ENCODE measurements around the gene RHOA.
"Not testable (repeated sequence)": the region's sequence is repeated elsewhere in the genome, so short reads cannot be mapped to it uniquely, and the experiment has no call there.

Gene RHOA

GRCh38 chr3:49352890-49353421 lies 58.8 kb downstream of the RHOA start:
- no peak for DNase-seq (ENCODE audit: low read depth)

GRCh38 chr3:49352281-49352680 lies 59.5 kb downstream of the RHOA start:
- TF ChIP-seq CTCF (IDR thresholded peaks at IDR 0.05; ENCODE audit: low read depth, low read length, missing control alignments) = no peak
- no peak for DNase-seq (ENCODE audit: low read depth)

More at GRCh38 chr3:49352890-49353421, 58.8 kb downstream of the RHOA start:
- no peak for TF ChIP-seq CTCF (IDR thresholded peaks at IDR 0.05; ENCODE audit: low read depth, low read length, missing control alignments)
- no peak overlapping the region for H3K4me3 ChIP-seq (ENCODE audit: low read depth, low read length)

GRCh38 chr3:49351521-49352011 lies 60.2 kb downstream of the RHOA start:
- no peak overlapping the region for H3K4me3 ChIP-seq (ENCODE audit: low read depth, low read length)
- no peak for TF ChIP-seq CTCF (IDR thresholded peaks at IDR 0.05; ENCODE audit: low read depth, low read length, missing control alignments)

More at GRCh38 chr3:49352281-49352680, 59.5 kb downstream of the RHOA start:
- H3K4me3 ChIP-seq (ENCODE audit: low read depth, low read length) = no peak overlapping the region

GRCh38 chr3:49349348-49350114 lies 62.2 kb downstream of the RHOA start:
- no peak for TF ChIP-seq CTCF (IDR thresholded peaks at IDR 0.05; ENCODE audit: low read depth, low read length, missing control alignments)
- no peak for DNase-seq (ENCODE audit: low read depth)

More at GRCh38 chr3:49351521-49352011, 60.2 kb downstream of the RHOA start:
- no peak for DNase-seq (ENCODE audit: low read depth)

GRCh38 chr3:49348361-49348760 lies 63.4 kb downstream of the RHOA start:
- not testable (repeated sequence) for DNase-seq (ENCODE audit: low read depth); H3K4me3 ChIP-seq (ENCODE audit: low read depth, low read length)

More at GRCh38 chr3:49349348-49350114, 62.2 kb downstream of the RHOA start:
- H3K4me3 ChIP-seq (ENCODE audit: low read depth, low read length) = no peak overlapping the region

GRCh38 chr3:49346797-49347251 lies 65.0 kb downstream of the RHOA start:
- DNase-seq (ENCODE audit: low read depth) = no peak
- no peak for TF ChIP-seq CTCF (IDR thresholded peaks at IDR 0.05; ENCODE audit: low read depth, low read length, missing control alignments)
- no peak overlapping the region for H3K4me3 ChIP-seq (ENCODE audit: low read depth, low read length)

GRCh38 chr3:49343163-49343562 lies 68.6 kb downstream of the RHOA start:
- no peak for TF ChIP-seq CTCF (IDR thresholded peaks at IDR 0.05; ENCODE audit: low read depth, low read length, missing control alignments)
- DNase-seq (ENCODE audit: low read depth) = peak; percentile 39
- H3K4me3 ChIP-seq (ENCODE audit: low read depth, low read length) = no peak overlapping the region

Data from GM12864 (cell line).